Neural cell (in vitro differentiated cells): ENCODE results near the gene ARL8A. TPM values are rescaled to one million over a fixed set of nuclear protein-coding genes. Genes with fewer than 3 reads are reported as not detected.

Source experiments
- H2AFZ ChIP-seq: fragments of 200-600, 300-800 bp; sonication (generic), shearing (Covaris generic); 2 replicates; pipeline ENCODE4 v1.6.0; 2014; ENCODE audit warnings: low read depth, mild to moderate bottlenecking, antibody characterized with exemption, low read length, moderate library complexity
- H3F3A ChIP-seq: fragments of 200-600 bp; shearing (Covaris generic); 2 replicates; pipeline ENCODE4 v1.6.1; 2016; ENCODE audit warnings: mild to moderate bottlenecking, moderate library complexity, mixed read lengths, antibody characterized with exemption, low read length; ENCODE audit not compliant: insufficient read depth, poor library complexity, severe bottlenecking
- H3K27ac ChIP-seq: fragments of 200-600, 300-800 bp; sonication (generic), shearing (Covaris generic); 2 replicates; pipeline ENCODE4 v1.5.1; 2014; ENCODE audit warnings: mild to moderate bottlenecking, low read length, moderate library complexity
- H3K27me3 ChIP-seq: fragments of 300-800, 200-600 bp; sonication (generic), shearing (Covaris generic); 2 replicates; pipeline ENCODE4 v1.6.0; 2014; ENCODE audit warnings: mild to moderate bottlenecking, low read depth, low read length, moderate library complexity; ENCODE audit not compliant: insufficient read depth
- H3K36me3 ChIP-seq: fragments of 300-800, 200-600 bp; sonication (generic), shearing (Covaris generic); 2 replicates; pipeline ENCODE4 v1.5.1; 2014; ENCODE audit warnings: mild to moderate bottlenecking, antibody characterized with exemption, low read length, moderate library complexity; ENCODE audit not compliant: insufficient read depth
- H3K4me2 ChIP-seq: fragments of 300-800, 200-600 bp; sonication (generic), shearing (Covaris generic); 2 replicates; pipeline ENCODE4 v1.6.0; 2014; ENCODE audit warnings: mild to moderate bottlenecking, low read length
- H3K4me3 ChIP-seq: fragments of 300-800, 200-600 bp; sonication (generic), shearing (Covaris generic); 2 replicates; pipeline ENCODE4 v1.5.1; 2014; ENCODE audit warnings: mild to moderate bottlenecking, low read length, moderate library complexity
- H3K79me2 ChIP-seq: fragments of 200-600 bp; shearing (Covaris generic); replicated peaks from 2 replicates; pipeline ENCODE4 v1.6.0; 2014; ENCODE audit warnings: mild to moderate bottlenecking, low read length, moderate library complexity; ENCODE audit not compliant: insufficient read depth
- H3K9ac ChIP-seq: fragments of 300-800, 200-600 bp; sonication (generic), shearing (Covaris generic); 2 replicates; pipeline ENCODE4 v1.6.1; 2016; ENCODE audit warnings: mild to moderate bottlenecking, low read length, mixed read lengths
- H3K9me2 ChIP-seq: fragments of 200-600 bp; shearing (Covaris generic); 2 replicates; pipeline ENCODE4 v1.6.1; 2016; ENCODE audit warnings: mild to moderate bottlenecking, low read length, mixed read lengths; ENCODE audit not compliant: insufficient read depth
- H3K9me3 ChIP-seq: fragments of 200-600, 300-800 bp; sonication (generic), shearing (Covaris generic); 2 replicates; pipeline ENCODE4 v1.6.1; 2016; ENCODE audit warnings: mild to moderate bottlenecking, mixed run types, low read length, moderate library complexity, mixed read lengths
- H4K20me1 ChIP-seq: fragments of 200-600 bp; shearing (Covaris generic); 2 replicates; pipeline ENCODE4 v1.6.1; 2016; ENCODE audit warnings: mild to moderate bottlenecking, mixed run types; ENCODE audit not compliant: insufficient read depth
- EP300 ChIP-seq: fragments of 450-650 bp; conservative IDR thresholded peaks from 2 replicates; pipeline ENCODE4 v1.6.1; 2014; ENCODE audit warnings: antibody characterized with exemption, mild to moderate bottlenecking, moderate library complexity; ENCODE audit not compliant: poor library complexity, severe bottlenecking
- EZH2 ChIP-seq: fragments of 200-600, 300-800 bp; shearing (Covaris generic), sonication (generic); IDR thresholded peaks from 2 replicates; pipeline ENCODE4 v1.6.1; 2014; ENCODE audit warnings: antibody characterized with exemption, low read length, borderline replicate concordance, mild to moderate bottlenecking; ENCODE audit not compliant: insufficient read depth, poor library complexity, severe bottlenecking
- MXI1 ChIP-seq: fragments of 450-650 bp; conservative IDR thresholded peaks from 2 replicates; pipeline ENCODE4 v1.6.1; 2014; ENCODE audit warnings: antibody characterized with exemption, mild to moderate bottlenecking; ENCODE audit not compliant: poor library complexity, severe bottlenecking
- POLR2AphosphoS5 ChIP-seq: IDR thresholded peaks from 2 replicates; pipeline ENCODE4 v1.6.1; 2012
- RAD21 ChIP-seq: fragments of 450-650 bp; conservative IDR thresholded peaks from 2 replicates; pipeline ENCODE4 v1.6.1; 2014; ENCODE audit warnings: antibody characterized with exemption, mild to moderate bottlenecking, moderate library complexity
- REST ChIP-seq: IDR thresholded peaks from 2 replicates; pipeline ENCODE4 v1.6.1; 2012; ENCODE audit warnings: borderline replicate concordance
- SMC3 ChIP-seq: fragments of 450-650 bp; conservative IDR thresholded peaks from 2 replicates; pipeline ENCODE4 v1.6.1; 2014; ENCODE audit warnings: antibody characterized with exemption, mild to moderate bottlenecking, moderate library complexity; ENCODE audit not compliant: poor library complexity
- TAF1 ChIP-seq: IDR thresholded peaks from 2 replicates; pipeline ENCODE4 v1.6.1; 2012; ENCODE audit warnings: low read depth
- polyA plus RNA-seq: library from polyadenylated mRNA; depleted of rRNA; stranded (reverse); fragments of >200 nt; gene quantifications from 2 replicates; pipeline ENCODE4 v1.2.3, GENCODE V29; 2014
- TF ChIP-seq, protein P1 (sequence below): fragments of 450-650 bp; IDR thresholded peaks from 2 replicates; pipeline ENCODE4 v1.5.1; 2014; ENCODE audit warnings: antibody characterized with exemption, mild to moderate bottlenecking, moderate library complexity; ENCODE audit not compliant: poor library complexity, severe bottlenecking

Gene ARL8A
- polyA plus RNA-seq, 1 donor from 2014 or later: 89.4 TPM

GRCh38 chr1:202172015-202172355, 27.4 kb upstream of the ARL8A start:
- no peaks in the 10 kb centered on the region for H3F3A ChIP-seq
- H2AFZ ChIP-seq: no peak overlapping the region
- H3K36me3 ChIP-seq: no peaks in the 10 kb centered on the region
- no peak overlapping the region for H3K4me2 ChIP-seq
- no peak overlapping the region for H3K27ac ChIP-seq
- TF ChIP-seq EZH2: no peak
- no peak for TF ChIP-seq POLR2AphosphoS5
- no peak for TF ChIP-seq EP300
- TF ChIP-seq, protein P1, sequence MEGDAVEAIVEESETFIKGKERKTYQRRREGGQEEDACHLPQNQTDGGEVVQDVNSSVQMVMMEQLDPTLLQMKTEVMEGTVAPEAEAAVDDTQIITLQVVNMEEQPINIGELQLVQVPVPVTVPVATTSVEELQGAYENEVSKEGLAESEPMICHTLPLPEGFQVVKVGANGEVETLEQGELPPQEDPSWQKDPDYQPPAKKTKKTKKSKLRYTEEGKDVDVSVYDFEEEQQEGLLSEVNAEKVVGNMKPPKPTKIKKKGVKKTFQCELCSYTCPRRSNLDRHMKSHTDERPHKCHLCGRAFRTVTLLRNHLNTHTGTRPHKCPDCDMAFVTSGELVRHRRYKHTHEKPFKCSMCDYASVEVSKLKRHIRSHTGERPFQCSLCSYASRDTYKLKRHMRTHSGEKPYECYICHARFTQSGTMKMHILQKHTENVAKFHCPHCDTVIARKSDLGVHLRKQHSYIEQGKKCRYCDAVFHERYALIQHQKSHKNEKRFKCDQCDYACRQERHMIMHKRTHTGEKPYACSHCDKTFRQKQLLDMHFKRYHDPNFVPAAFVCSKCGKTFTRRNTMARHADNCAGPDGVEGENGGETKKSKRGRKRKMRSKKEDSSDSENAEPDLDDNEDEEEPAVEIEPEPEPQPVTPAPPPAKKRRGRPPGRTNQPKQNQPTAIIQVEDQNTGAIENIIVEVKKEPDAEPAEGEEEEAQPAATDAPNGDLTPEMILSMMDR: no peak
- H3K79me2 ChIP-seq: no peaks in the 10 kb centered on the region
- H3K9me3 ChIP-seq: no peaks in the 10 kb centered on the region
- no peaks in the 10 kb centered on the region for H4K20me1 ChIP-seq
- H3K9ac ChIP-seq: no peak overlapping the region
- no peaks in the 10 kb centered on the region for H3K27me3 ChIP-seq
- no peak overlapping the region for H3K4me3 ChIP-seq
- H3K9me2 ChIP-seq: no peaks in the 10 kb centered on the region

GRCh38 chr1:202171292-202172014, 26.9 kb upstream of the ARL8A start:
- H3K4me3 ChIP-seq: no peak overlapping the region
- TF ChIP-seq EZH2 (no peak), SMC3 (no peak), REST (no peak), EP300 (no peak)

DNA sequence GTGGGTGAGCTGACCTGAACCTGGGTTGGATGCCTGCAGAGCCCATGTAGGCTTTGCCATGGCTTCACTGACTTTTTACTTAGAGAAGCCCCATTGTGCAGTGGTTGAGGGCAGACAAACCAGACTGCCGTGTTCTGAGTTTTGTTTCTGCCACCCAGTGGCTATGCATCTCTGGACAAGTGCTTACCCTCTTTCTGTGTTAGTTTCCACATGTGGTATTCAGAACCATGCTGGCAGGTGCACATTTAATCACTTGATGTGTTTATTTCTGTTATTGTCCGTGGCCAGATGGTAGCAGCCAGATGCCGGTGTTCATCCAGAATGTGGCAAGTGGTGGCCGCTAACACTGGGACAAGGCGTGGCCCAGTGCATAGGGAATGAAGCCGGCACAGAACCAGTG, 26.2 kb upstream of the ARL8A start:
- Histone ChIP-seq H3K79me2 (no peaks in the 10 kb centered on the region), H3F3A (no peaks in the 10 kb centered on the region), H3K9me2 (no peaks in the 10 kb centered on the region), H2AFZ (no peak overlapping the region), H3K27ac (no peak overlapping the region), H3K27me3 (no peaks in the 10 kb centered on the region), H3K4me3 (no peak overlapping the region), H4K20me1 (no peaks in the 10 kb centered on the region), H3K4me2 (no peak overlapping the region), H3K9ac (no peak overlapping the region), H3K36me3 (no peaks in the 10 kb centered on the region), H3K9me3 (no peaks in the 10 kb centered on the region)
- TF ChIP-seq, protein P1: no peak
- TF ChIP-seq POLR2AphosphoS5 (no peak), SMC3 (no peak), RAD21 (no peak), TAF1 (no peak), EP300 (no peak), MXI1 (no peak), REST (no peak), EZH2 (no peak)

More at GRCh38 chr1:202171292-202172014, 26.9 kb upstream of the ARL8A start:
- Histone ChIP-seq H2AFZ (no peak overlapping the region), H3K79me2 (no peaks in the 10 kb centered on the region), H3K9me2 (no peaks in the 10 kb centered on the region), H3K4me2 (no peak overlapping the region), H3K27ac (no peak overlapping the region), H3K9ac (no peak overlapping the region), H3F3A (no peaks in the 10 kb centered on the region), H3K27me3 (no peaks in the 10 kb centered on the region), H4K20me1 (no peaks in the 10 kb centered on the region), H3K36me3 (no peaks in the 10 kb centered on the region), H3K9me3 (no peaks in the 10 kb centered on the region)
